WERI-Rb-1 (cell line): ENCODE data around the gene XPO6.

ENCODE experiments used
- DNase-seq: peaks from one replicate; pipeline ENCODE4 v3.0.0-alpha.2; 2020
- H3K27ac ChIP-seq: fragments of 250-450 bp; sonication (Bioruptor Pico); 2 replicates; pipeline ENCODE4 v1.5.1; 2020; ENCODE audit warnings: mild to moderate bottlenecking, moderate library complexity
- H3K27me3 ChIP-seq: fragments of 250-450 bp; sonication (Bioruptor Pico); 2 replicates; pipeline ENCODE4 v1.5.1; 2021; ENCODE audit warnings: mild to moderate bottlenecking, low read depth, moderate library complexity; ENCODE audit not compliant: insufficient read depth, severe bottlenecking
- H3K36me3 ChIP-seq: fragments of 250-450 bp; sonication (Bioruptor Pico); 2 replicates; pipeline ENCODE4 v1.5.1; 2020; ENCODE audit warnings: mild to moderate bottlenecking, moderate library complexity
- H3K4me3 ChIP-seq: 2 replicates; pipeline ENCODE4 v1.5.1; 2011; ENCODE audit warnings: low read depth, mild to moderate bottlenecking, control low read depth, low read length
- H3K9me3 ChIP-seq: fragments of 250-450 bp; sonication (Bioruptor Pico); 2 replicates; pipeline ENCODE4 v1.5.1; 2021; ENCODE audit warnings: mild to moderate bottlenecking, moderate library complexity; ENCODE audit not compliant: severe bottlenecking
- TF ChIP-seq, protein P1 (sequence below): IDR thresholded peaks from 2 replicates; pipeline ENCODE4 v1.5.1; 2011; ENCODE audit warnings: low read depth, mild to moderate bottlenecking, control low read depth, inconsistent platforms, low read length

Gene XPO6

DNA sequence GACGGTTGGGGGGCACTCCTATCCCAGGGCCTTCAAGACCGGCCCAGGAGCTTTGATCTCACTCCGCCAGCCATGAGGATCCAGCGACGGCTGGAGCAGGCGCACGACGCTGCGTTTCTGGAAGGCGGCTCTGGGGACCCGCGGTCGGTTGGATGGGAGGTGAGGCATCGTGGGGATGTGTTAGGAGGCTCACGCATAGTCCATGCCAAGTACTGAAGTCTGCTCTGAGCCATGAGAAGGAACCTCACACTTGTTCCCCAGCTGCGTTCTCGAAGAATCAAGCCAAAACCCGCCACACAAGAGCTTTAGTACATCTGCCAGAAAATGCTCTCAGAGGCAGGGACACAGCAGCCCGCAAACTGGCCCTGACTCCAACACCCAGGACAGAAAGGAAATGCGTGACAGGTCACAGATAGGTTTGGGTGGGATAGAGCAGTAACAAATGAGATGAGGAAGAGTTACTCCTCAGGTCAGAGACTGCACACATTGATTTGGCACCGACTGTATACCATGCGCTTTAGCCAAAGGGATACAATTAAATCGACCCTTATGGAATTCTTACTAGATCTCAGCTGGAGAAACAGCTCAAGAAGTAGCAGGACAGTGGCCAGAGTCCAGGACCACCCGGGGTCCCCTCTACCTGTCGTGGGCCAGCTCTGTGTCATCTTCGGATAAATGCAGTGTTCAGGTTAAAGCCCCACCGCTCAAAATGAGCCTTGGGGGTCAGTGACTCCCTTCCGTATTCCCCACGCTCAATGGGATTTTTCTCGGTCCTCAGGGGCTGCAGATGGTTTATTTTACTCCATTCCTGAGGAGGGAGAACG is 141.6 kb downstream of the XPO6 start:
- TF ChIP-seq, protein P1, sequence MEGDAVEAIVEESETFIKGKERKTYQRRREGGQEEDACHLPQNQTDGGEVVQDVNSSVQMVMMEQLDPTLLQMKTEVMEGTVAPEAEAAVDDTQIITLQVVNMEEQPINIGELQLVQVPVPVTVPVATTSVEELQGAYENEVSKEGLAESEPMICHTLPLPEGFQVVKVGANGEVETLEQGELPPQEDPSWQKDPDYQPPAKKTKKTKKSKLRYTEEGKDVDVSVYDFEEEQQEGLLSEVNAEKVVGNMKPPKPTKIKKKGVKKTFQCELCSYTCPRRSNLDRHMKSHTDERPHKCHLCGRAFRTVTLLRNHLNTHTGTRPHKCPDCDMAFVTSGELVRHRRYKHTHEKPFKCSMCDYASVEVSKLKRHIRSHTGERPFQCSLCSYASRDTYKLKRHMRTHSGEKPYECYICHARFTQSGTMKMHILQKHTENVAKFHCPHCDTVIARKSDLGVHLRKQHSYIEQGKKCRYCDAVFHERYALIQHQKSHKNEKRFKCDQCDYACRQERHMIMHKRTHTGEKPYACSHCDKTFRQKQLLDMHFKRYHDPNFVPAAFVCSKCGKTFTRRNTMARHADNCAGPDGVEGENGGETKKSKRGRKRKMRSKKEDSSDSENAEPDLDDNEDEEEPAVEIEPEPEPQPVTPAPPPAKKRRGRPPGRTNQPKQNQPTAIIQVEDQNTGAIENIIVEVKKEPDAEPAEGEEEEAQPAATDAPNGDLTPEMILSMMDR, result no peak
- no peaks in the 10 kb centered on the region for H3K36me3 ChIP-seq
- H3K4me3 ChIP-seq, result no peak overlapping the region
- H3K27me3 ChIP-seq, result no peaks in the 10 kb centered on the region
- DNase-seq, result no peak
- H3K9me3 ChIP-seq, result no peaks in the 10 kb centered on the region
- no peak overlapping the region for H3K27ac ChIP-seq

DNA sequence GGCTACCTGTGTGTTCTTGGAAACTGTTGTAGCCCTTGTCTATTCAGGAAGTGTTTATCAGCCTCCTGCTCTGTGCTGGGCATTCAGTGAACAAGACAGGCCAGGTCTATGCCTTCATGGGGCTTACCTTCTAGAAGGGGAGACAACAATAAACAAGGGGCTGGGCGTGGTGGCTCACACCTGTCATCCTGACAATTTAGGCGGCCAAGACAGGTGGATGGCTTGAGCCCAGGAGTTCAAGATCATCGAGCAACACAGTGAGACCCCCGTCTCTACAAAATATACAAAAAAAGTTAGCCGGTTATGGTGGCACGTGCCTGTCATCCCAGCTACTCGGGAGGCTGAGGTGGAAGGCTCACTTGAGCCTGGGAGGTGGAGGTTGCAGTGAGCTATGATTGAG is 142.8 kb downstream of the XPO6 start:
- no peak overlapping the region for H3K4me3 ChIP-seq
- DNase-seq, result no peak
- H3K36me3 ChIP-seq, result no peaks in the 10 kb centered on the region

DNA sequence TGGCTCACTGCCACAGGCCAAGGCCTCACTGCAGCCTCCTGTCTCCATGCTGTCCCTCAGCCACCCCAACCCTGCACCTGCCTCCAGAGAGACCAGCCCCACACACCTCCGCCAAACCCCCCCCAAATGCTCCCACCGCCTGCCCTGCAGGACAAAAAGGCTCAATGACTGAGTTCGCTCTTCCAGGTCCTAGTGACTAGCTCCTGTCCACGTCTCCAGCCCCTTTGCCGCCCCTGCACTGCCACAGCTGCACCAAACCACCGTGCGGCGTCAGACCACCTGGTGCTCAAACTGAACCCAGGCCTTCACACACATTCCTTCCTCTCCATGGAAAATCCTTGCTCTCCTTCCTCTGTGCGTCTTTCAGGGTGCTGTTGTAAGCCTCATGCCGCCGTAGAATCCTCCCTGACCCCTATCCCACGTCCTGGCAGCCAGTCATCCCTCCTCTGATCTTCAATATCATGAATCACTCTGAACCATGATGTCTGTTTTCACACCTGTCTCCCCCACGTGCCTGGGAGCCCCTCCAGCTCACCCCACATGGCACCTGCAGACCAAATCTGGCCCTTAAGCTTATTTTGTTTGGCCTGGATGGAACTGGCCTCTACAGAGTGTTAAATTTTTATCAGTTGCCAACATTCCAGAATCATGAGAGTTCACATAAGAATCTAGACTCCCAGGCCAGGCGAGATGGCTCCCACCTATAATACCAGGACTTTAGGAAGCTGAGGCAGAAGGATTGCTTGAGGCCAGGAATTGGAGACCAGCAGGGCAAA is 144.0 kb downstream of the XPO6 start:
- Histone ChIP-seq H3K27me3 (no peaks in the 10 kb centered on the region), H3K4me3 (no peak overlapping the region), H3K9me3 (no peaks in the 10 kb centered on the region), H3K36me3 (no peaks in the 10 kb centered on the region), H3K27ac (no peak overlapping the region)
- no peak for DNase-seq
- TF ChIP-seq, protein P1, result no peak

More for the DNA sequence above, 142.8 kb downstream of the XPO6 start:
- Histone ChIP-seq H3K27ac (no peak overlapping the region), H3K27me3 (no peaks in the 10 kb centered on the region), H3K9me3 (no peaks in the 10 kb centered on the region)
- TF ChIP-seq, protein P1, result no peak

DNA sequence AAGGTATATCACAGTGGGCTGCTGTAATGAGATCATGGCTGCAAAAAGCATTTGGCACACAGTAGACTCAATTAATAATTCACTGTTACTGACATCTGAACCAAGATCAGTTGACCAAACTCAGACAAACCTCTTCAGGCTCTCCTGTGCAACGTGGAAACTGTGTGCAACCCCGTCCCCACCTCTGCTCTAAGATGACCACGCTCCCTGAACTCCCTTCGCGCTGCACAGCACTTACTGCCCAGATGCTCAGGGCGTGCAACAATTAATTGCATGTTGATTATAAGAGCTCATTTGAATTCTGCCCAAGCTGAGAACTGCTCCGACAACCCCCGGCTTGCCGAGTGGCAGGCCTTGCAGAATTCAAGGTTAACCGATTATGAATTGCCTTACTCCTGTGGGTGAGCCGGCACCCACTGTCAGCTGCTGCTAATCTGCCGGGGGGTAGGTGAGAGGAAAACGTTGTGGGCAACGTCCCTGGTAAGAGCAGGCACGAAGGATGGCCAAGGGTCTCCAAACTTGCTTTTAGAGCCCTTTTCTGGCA is 147.0 kb downstream of the XPO6 start:
- Histone ChIP-seq H3K27ac (no peak overlapping the region), H3K4me3 (no peak overlapping the region), H3K9me3 (no peaks in the 10 kb centered on the region), H3K36me3 (no peaks in the 10 kb centered on the region), H3K27me3 (no peaks in the 10 kb centered on the region)
- TF ChIP-seq, protein P1, result no peak
- DNase-seq, result no peak

DNA sequence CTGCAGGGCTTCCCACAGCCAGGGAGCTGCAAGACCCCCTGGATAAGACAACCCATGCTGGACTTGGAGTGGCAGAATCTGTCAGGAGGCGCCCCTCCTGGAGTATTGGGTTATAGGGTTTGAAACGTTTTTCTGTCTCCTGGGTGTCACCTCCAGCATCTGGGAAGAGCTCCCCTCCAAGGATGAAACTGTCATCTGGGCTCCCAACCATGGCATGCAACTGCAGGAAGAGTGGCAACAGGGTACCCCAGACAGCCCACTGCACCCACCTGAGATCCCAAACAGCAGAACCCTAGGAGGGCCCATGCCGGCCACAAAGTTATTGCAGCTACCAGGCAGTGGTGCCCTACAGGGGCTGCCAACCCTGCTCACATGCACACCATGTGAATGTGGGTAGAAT is 147.6 kb downstream of the XPO6 start:
- no peaks in the 10 kb centered on the region for H3K27me3 ChIP-seq
- H3K9me3 ChIP-seq, result no peaks in the 10 kb centered on the region
- no peak overlapping the region for H3K27ac ChIP-seq
- TF ChIP-seq, protein P1, result no peak
- peak overlapping the region; percentile 49 for H3K4me3 ChIP-seq
- H3K36me3 ChIP-seq, result no peaks in the 10 kb centered on the region
- DNase-seq, result no peak
